ENCODE data around the gene RGS11.

Gene RGS11

GRCh38 chr16:229731-230281 lies 45.9 kb downstream of the RGS11 start:
- no peak for DNase-seq (ENCODE audit: low read depth in 2 of 2)

GRCh38 chr16:228852-229730 lies 46.7 kb downstream of the RGS11 start, which contains the start of gene LUC7L:
Gene LUC7L (minus strand): TSS chr16:229449. CDS start chr16:229339, 110 bp downstream.
- DNase-seq (ENCODE audit: low read depth in 2 of 2) = peak; percentile 82 to 85

DNA sequence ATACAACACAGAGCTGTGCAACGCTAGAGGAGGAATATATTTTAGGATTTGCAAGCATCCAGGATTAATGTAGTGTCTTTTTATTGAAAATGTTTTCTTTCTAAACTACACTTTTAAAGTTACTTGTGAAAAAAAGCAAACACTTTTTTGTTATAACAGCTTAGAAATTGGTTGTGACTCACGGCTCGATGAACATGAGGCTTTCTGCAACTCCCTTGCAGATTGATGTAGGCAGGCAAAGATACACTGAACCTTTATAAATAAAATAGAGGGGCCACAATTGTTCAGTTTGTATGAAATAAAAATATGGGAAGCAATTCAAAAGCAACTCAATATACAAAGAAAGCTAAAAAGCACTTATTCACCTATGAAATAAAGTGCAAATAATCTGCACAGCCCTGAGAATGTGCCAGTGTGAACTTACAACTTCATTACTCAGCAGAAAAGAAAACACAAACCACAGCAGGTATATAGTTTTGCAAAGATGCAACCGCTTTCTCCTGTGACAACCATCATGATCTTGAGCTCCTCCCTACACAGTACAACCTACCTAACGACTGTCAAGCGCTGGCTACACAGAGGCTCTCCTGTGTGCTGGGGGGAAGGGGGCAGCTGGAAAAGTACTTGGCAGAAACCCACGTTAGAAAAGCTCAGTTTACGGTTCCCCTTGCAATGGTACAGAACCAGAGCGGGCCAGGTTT lies 47.4 kb downstream of the RGS11 start:
- DNase-seq (ENCODE audit: low read depth in 2 of 2) = no peak

GRCh38 chr16:220021-220420 lies 55.7 kb downstream of the RGS11 start:
- no peak for DNase-seq (ENCODE audit: low read depth in 2 of 2)

All from stimulated activated CD4-positive, alpha-beta T cell treated with anti-CD3 and anti-CD28 coated beads, Interleukin-4, amount 100 ng/mL, for 48 hours (primary cell).